Transverse colon (tissue), 3 donors: ENCODE data around the gene AGR2.

Source experiments
- EP300 ChIP-seq: sonication (generic); formaldehyde crosslinking; IDR thresholded peaks from one replicate; pipeline ENCODE4 v1.6.1; 2017; ENCODE audit warnings: antibody characterized with exemption, low read depth
- POLR2A ChIP-seq: fragments of 450-650 bp; IDR thresholded peaks from one replicate; pipeline ENCODE4 v1.6.1; 2016; ENCODE audit warnings: antibody characterized with exemption, mild to moderate bottlenecking, moderate library complexity
- TF ChIP-seq, protein P1 (sequence below), 5 experiments: fragments of 200-600 bp in 3 of 5; fragments of 450-650 bp in 2 of 5; sonication (generic) in 3 of 5; IDR thresholded peaks; 1 replicate in 2 of 5; 2 replicates in 3 of 5; pipeline ENCODE4 v1.5.1; 2016 to 2017; ENCODE audit warnings: antibody characterized with exemption in 5 of 5, inconsistent platforms in 3 of 5, mild to moderate bottlenecking in 2 of 5, moderate library complexity in 1 of 5

DNA sequence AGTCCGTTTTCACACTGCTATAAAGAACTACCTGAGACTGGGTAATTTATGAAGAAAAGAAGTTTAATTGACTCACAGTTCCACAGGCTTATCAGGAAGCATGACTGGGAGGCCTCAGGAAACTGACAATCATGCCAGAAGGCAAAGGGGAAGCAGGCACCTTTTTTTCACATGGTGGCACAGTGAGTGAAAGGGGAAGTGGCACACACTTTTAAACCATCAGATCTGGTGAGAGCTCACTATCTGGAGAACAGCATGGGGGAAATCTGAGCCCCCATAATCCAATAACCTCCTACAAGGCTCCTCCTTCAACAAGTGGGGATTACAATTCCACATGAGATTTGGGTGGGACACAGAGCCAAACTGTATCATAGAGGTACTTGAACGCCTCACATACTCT is 47.0 kb upstream of the AGR2 start:
- no peak for TF ChIP-seq POLR2A
- TF ChIP-seq, protein P1, sequence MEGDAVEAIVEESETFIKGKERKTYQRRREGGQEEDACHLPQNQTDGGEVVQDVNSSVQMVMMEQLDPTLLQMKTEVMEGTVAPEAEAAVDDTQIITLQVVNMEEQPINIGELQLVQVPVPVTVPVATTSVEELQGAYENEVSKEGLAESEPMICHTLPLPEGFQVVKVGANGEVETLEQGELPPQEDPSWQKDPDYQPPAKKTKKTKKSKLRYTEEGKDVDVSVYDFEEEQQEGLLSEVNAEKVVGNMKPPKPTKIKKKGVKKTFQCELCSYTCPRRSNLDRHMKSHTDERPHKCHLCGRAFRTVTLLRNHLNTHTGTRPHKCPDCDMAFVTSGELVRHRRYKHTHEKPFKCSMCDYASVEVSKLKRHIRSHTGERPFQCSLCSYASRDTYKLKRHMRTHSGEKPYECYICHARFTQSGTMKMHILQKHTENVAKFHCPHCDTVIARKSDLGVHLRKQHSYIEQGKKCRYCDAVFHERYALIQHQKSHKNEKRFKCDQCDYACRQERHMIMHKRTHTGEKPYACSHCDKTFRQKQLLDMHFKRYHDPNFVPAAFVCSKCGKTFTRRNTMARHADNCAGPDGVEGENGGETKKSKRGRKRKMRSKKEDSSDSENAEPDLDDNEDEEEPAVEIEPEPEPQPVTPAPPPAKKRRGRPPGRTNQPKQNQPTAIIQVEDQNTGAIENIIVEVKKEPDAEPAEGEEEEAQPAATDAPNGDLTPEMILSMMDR (IDR thresholded peaks at IDR 0.05): no peak
- no peak for TF ChIP-seq EP300
